HepG2 (cell line): Measurements from ENCODE around the gene TBC1D5. TPM values are rescaled to one million over a fixed set of nuclear protein-coding genes. Genes with fewer than 3 reads are reported as not detected.

ENCODE experiments used
- ATAC-seq: fragments of 200-7000 bp; cut with Tn5 transposase; 3 replicates; pipeline ENCODE4 v1.9.1; 2020; ENCODE audit warnings: mild to moderate bottlenecking, moderate library complexity
- BruUV-seq: library from RNA; stranded (reverse); fragments of 400-500 nt; replicated peaks from 2 replicates; lab custom pipeline; 2021; lab: Mats Ljungman, UMichigan
- CTCF ChIA-PET: fragments of 300-600 bp; formaldehyde crosslinking; extraction: SDS; loops from one replicate; lab custom pipeline; 2021; ENCODE audit warnings: low total read pairs, inconsistent platforms, low intra/inter-chr PET ratio; lab: Yijun Ruan, JAX
- POLR2A ChIA-PET: fragments of 350-600 bp; sonication (Branson Sonifier 250); formaldehyde crosslinking; loops from one replicate; lab custom pipeline; 2020; ENCODE audit warnings: antibody characterized with exemption, inconsistent platforms; lab: Yijun Ruan, JAX
- DNase-seq: peaks from one replicate; pipeline ENCODE4 v3.0.0-alpha.2; 2015; ENCODE audit warnings: low spot score
- FAIRE-seq: peaks from 3 replicates; lab custom pipeline; 2011; peaks lifted over from hg19 to GRCh38; lab: Jason Lieb, UNC
- H2AFZ ChIP-seq: one replicate; pipeline ENCODE4 v1.6.1; 2011; ENCODE audit warnings: low read length, inconsistent platforms
- H3K27ac ChIP-seq: fragments of 300-600 bp; 3 replicates; pipeline ENCODE4 v1.8.0; 2011; ENCODE audit warnings: mixed run types, mild to moderate bottlenecking, mixed read lengths, low read length, inconsistent platforms; ENCODE audit not compliant: insufficient read depth; ENCODE audit errors: extremely low read length
- H3K27me3 ChIP-seq, 2 experiments: fragments of 200-600 bp in 1 of 2; 2 replicates in 1 of 2; 3 replicates in 1 of 2; pipeline versions ENCODE4 v1.6.0 to v1.8.0; 2011; ENCODE audit warnings: low read length in 2 of 2, mild to moderate bottlenecking in 2 of 2, moderate library complexity in 2 of 2, inconsistent platforms in 1 of 2; ENCODE audit not compliant: insufficient read depth in 2 of 2, control insufficient read depth in 1 of 2
- H3K36me3 ChIP-seq, 2 experiments: fragments of 200-600 bp in 1 of 2; replicated peaks in 1 of 2; 2 replicates in 1 of 2; 3 replicates in 1 of 2; pipeline versions ENCODE4 v1.5.1 to v1.8.0; 2011; ENCODE audit warnings: low read length in 2 of 2, inconsistent platforms in 1 of 2; ENCODE audit not compliant: insufficient read depth in 2 of 2, control insufficient read depth in 1 of 2
- H3K4me1 ChIP-seq: 2 replicates; pipeline ENCODE4 v1.5.1; 2012; ENCODE audit warnings: low read length, inconsistent platforms; ENCODE audit not compliant: insufficient read depth
- H3K4me2 ChIP-seq: 2 replicates; pipeline ENCODE4 v1.6.0; 2011; ENCODE audit warnings: low read depth, low read length, inconsistent platforms
- H3K4me3 ChIP-seq, 3 experiments: fragments of 200-600 bp in 1 of 3; sonication (generic), shearing (Covaris generic) in 1 of 3; replicated peaks in 1 of 3; 2 replicates each; pipeline ENCODE4 v1.5.1; 2011 to 2016; ENCODE audit warnings: low read length in 3 of 3, inconsistent platforms in 2 of 3, low read depth in 2 of 3, mild to moderate bottlenecking in 2 of 3, control low read depth in 1 of 3, mixed read lengths in 1 of 3; ENCODE audit not compliant: insufficient read depth in 1 of 3
- H3K79me2 ChIP-seq: one replicate; pipeline ENCODE4 v1.6.1; 2011; ENCODE audit warnings: low read length, inconsistent platforms; ENCODE audit not compliant: insufficient read depth
- H3K9ac ChIP-seq: 2 replicates; pipeline ENCODE4 v1.6.0; 2011; ENCODE audit warnings: mild to moderate bottlenecking, low read depth, low read length, inconsistent platforms; ENCODE audit not compliant: insufficient read depth
- H3K9me3 ChIP-seq: 2 replicates; pipeline ENCODE4 v1.5.1; 2012; ENCODE audit warnings: mild to moderate bottlenecking, low read length
- H4K20me1 ChIP-seq: 2 replicates; pipeline ENCODE4 v1.6.0; 2011; ENCODE audit warnings: inconsistent platforms, mild to moderate bottlenecking, low read length, moderate library complexity; ENCODE audit not compliant: insufficient read depth
- AFF4 ChIP-seq: sonication (generic); formaldehyde crosslinking; IDR thresholded peaks from 2 replicates; pipeline ENCODE4 v1.4.0; 2020; ENCODE audit warnings: missing genetic modification reagents
- ATAD3A ChIP-seq: sonication (generic); formaldehyde crosslinking; IDR thresholded peaks from 2 replicates; pipeline ENCODE4 v1.4.0; 2020; ENCODE audit warnings: missing genetic modification reagents
- FOXK1 ChIP-seq: sonication (generic); formaldehyde crosslinking; IDR thresholded peaks from 2 replicates; pipeline ENCODE4 v1.4.0; 2020; ENCODE audit warnings: low read depth, missing genetic modification reagents, borderline replicate concordance
- FUBP1 ChIP-seq: sonication (generic); formaldehyde crosslinking; IDR thresholded peaks from 2 replicates; pipeline ENCODE4 v1.5.1; 2020; ENCODE audit warnings: missing genetic modification reagents, mild to moderate bottlenecking, borderline replicate concordance
- ZNF776 ChIP-seq: sonication (generic); formaldehyde crosslinking; IDR thresholded peaks from 2 replicates; pipeline ENCODE4 v1.4.0; 2020; ENCODE audit warnings: mild to moderate bottlenecking, missing genetic modification reagents
- ZNF777 ChIP-seq: sonication (generic); formaldehyde crosslinking; IDR thresholded peaks from 2 replicates; pipeline ENCODE4 v1.4.0; 2020; ENCODE audit warnings: missing genetic modification reagents
- in situ Hi-C: cut with HindIII; loops from 2 replicates; pipeline ENCODE4 v1.10.0; 2017; ENCODE audit warnings: low pct_unique_long_range_greater_than_20kb; ENCODE audit not compliant: extremely low pct_ligation_motif_present
- intact Hi-C: fragments of 100-400 bp; cut with micrococcal nuclease; formaldehyde crosslinking; loops from one replicate; pipeline ENCODE4 v1.10.0; 2022; ENCODE audit not compliant: unreplicated experiment
- polyA plus RNA-seq, 8 experiments: library from polyadenylated mRNA; depleted of rRNA in 3 of 8; stranded (reverse) in 7 of 8; unstranded in 1 of 8; fragments of >200 nt; fragmentation: Illumina TruSeq in 4 of 8; extraction: Trizol in 4 of 8; gene quantifications; 2 replicates each; pipeline versions ENCODE4 v1.2.1 to v1.2.3, GENCODE V29; 2011 to 2016; ENCODE audit warnings: low read depth in 4 of 8, missing spikeins in 1 of 8, mixed read lengths in 1 of 8; ENCODE audit not compliant: insufficient read depth in 1 of 8
- total RNA-seq, 5 experiments: library from RNA; depleted of rRNA; stranded (reverse); fragments of >200 nt; fragmentation: Illumina TruSeq; extraction: Trizol; gene quantifications; 2 replicates each; pipeline ENCODE4 v1.2.3, GENCODE V29; 2016; ENCODE audit warnings: low read depth in 1 of 5

The TBC1D5 gene
- total and polyA plus RNA-seq, 2 of the 13 experiments (the other 11 are each of a cell fraction or from before 2014, with no cell fraction given) = 19.2 to 33.3 TPM

GRCh38 chr3:17257269-17257668 lies 485.2 kb downstream of the TBC1D5 start:
- H3K4me3 ChIP-seq = no peak overlapping the region
- ATAC-seq (no peak), DNase-seq (no peak), FAIRE-seq (no peak)
- H3K9ac ChIP-seq = no peak overlapping the region
- no peaks in the 10 kb centered on the region for H3K4me1 ChIP-seq
- H3K36me3 ChIP-seq = no peaks in the 10 kb centered on the region
- no peaks in the 10 kb centered on the region for H3K79me2 ChIP-seq
- intact Hi-C loops (loop anchor here (5.0 kb wide), 1 partner anchor 585 kb away; no protein-coding TSS in a partner anchor), in situ Hi-C loops (loop anchor here (25.0 kb wide), 1 partner anchor 1130 kb away; no protein-coding TSS in a partner anchor)
- H3K4me2 ChIP-seq = no peak overlapping the region
- H4K20me1 ChIP-seq = 0 out of 2 replicates have a peak, but pooled peaks cover 2% of the 10 kb centered on the region
- no peak overlapping the region for H3K27ac ChIP-seq
- H3K9me3 ChIP-seq = no peaks in the 10 kb centered on the region
- ChIA-PET POLR2A (no interaction called here), CTCF (no interaction called here)
- BruUV-seq = no TSS peak
- H3K27me3 ChIP-seq = no peaks in the 10 kb centered on the region; a peak in 1 of 5 replicates
- no peak overlapping the region for H2AFZ ChIP-seq
- TF ChIP-seq ZNF776 (CRISPR knock-in tag) = no peak
- TF ChIP-seq ZNF777 = no peak
- no peak for TF ChIP-seq FOXK1
- TF ChIP-seq ATAD3A (CRISPR knock-in tag) = no peak
- no peak for TF ChIP-seq FUBP1 (CRISPR knock-in tag)
- no peak for TF ChIP-seq AFF4 (CRISPR knock-in tag)
